ENCODE results near the gene MCFD2.

Gene MCFD2

GRCh38 chr2:46902465-46902864 lies 13.1 kb downstream of the MCFD2 start:
- H3K4me3 ChIP-seq (ENCODE audit: low read depth, low read length) = no peak overlapping the region

DNA sequence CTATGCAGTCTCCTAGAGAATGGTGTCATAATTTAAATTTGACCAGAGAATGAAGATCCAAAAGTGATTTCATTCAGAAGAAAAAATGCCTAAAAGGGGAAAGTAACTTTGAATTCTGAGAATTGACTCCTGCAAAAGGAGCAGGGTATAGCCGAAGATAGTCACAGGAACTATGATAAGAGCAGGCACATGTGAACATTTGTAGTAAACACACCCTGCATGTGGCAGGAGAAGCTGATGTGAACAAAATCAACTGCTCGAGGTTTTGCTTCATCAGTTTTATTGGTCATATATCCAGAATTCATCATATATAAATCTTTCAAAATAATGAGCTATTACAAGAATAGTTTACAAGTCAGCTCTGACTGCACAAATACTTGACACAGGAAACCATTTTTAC lies 14.0 kb downstream of the MCFD2 start:
- TF ChIP-seq, protein P1, sequence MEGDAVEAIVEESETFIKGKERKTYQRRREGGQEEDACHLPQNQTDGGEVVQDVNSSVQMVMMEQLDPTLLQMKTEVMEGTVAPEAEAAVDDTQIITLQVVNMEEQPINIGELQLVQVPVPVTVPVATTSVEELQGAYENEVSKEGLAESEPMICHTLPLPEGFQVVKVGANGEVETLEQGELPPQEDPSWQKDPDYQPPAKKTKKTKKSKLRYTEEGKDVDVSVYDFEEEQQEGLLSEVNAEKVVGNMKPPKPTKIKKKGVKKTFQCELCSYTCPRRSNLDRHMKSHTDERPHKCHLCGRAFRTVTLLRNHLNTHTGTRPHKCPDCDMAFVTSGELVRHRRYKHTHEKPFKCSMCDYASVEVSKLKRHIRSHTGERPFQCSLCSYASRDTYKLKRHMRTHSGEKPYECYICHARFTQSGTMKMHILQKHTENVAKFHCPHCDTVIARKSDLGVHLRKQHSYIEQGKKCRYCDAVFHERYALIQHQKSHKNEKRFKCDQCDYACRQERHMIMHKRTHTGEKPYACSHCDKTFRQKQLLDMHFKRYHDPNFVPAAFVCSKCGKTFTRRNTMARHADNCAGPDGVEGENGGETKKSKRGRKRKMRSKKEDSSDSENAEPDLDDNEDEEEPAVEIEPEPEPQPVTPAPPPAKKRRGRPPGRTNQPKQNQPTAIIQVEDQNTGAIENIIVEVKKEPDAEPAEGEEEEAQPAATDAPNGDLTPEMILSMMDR (IDR thresholded peaks at IDR 0.05; ENCODE audit: borderline replicate concordance, insufficient read depth, low read depth, low read length) = no peak
- H3K4me3 ChIP-seq (ENCODE audit: low read depth, low read length) = no peak overlapping the region

More at GRCh38 chr2:46902465-46902864, 13.1 kb downstream of the MCFD2 start:
- TF ChIP-seq, protein P1 (IDR thresholded peaks at IDR 0.05; ENCODE audit: borderline replicate concordance, insufficient read depth, low read depth, low read length) = no peak

DNA sequence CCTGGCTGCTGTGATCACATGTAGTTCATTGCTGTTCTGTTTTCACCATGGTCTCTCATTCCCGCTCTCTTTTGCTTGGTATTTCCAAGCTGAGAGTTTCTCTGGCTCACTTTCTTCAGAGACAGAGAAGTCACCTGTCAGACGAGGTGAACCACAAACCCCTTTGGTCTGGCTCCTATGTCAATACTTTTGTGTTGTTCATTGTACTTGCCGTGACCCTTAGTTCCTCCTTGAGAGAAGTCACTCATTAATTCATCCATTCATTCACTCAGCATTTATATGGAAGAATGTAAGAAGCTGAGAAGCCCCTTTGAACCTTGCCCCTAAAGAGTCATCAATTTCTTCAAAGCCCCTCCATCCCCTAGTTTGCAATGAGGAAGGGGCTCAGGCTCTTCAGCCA lies 15.2 kb downstream of the MCFD2 start:
- H3K4me3 ChIP-seq (ENCODE audit: low read depth, low read length) = no peak overlapping the region
- TF ChIP-seq, protein P1 (IDR thresholded peaks at IDR 0.05; ENCODE audit: borderline replicate concordance, insufficient read depth, low read depth, low read length) = no peak

- no peak overlapping the region for H3K4me3 ChIP-seq (ENCODE audit: low read depth, low read length)
- TF ChIP-seq, protein P1 (IDR thresholded peaks at IDR 0.05; ENCODE audit: borderline replicate concordance, insufficient read depth, low read depth, low read length) = no peak
These were observed 16.6 kb downstream of the MCFD2 start for GRCh38 chr2:46899053-46899452.

DNA sequence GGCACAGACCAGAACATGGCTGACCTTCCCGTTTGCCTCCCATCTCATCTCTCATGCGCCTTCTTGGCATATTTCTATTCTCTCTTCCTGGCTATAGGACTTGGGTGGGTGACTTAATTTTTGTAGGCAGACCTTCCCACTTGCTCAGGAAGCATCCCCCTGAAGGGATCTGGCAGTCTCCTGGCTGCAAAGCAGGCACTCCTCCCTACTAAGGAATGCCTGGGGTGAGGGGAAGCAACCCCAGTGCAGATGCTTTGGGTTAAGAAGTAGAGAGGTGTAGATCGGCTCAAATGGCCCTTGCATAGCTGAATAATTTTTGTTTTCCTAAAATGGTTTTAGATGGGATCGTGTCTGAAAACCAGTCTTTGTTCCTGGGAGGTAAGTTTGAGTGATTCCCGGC lies 17.6 kb downstream of the MCFD2 start:
- TF ChIP-seq, protein P1 (IDR thresholded peaks at IDR 0.05; ENCODE audit: borderline replicate concordance, insufficient read depth, low read depth, low read length) = no peak

DNA sequence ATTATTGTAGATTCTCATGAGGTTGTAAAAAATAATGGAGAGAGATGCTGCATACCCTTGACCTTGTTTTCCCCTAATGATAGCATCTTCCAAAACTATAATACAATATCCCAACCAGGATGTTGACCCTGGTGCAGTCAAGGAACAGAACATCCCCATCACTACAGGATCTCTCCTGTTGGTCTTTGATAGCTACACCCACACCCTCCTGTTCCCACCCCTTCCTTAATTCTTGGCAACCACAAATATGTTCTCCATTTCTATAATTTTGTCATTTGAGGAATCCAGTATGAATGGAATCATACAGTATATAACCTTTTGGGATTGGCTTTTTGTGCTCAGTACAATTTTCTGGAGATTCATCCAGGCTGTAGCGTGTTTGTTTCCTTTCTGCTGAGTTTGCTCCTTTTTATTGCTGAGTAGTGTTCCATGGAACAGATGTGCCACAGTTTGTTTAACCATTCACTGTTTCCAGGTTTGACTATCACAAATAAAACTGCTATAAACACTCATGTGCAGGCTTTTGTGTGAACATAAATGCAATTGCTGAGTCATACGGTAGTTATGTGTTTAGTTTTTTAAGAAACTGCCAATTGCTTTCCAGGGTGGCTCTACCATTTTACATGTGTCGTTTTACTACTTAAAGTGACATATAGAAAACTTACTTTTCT lies 22.2 kb downstream of the MCFD2 start:
- H3K4me3 ChIP-seq (ENCODE audit: low read depth, low read length) = no peak overlapping the region
- TF ChIP-seq, protein P1 (IDR thresholded peaks at IDR 0.05; ENCODE audit: borderline replicate concordance, insufficient read depth, low read depth, low read length) = no peak

More for the DNA sequence above, 17.6 kb downstream of the MCFD2 start:
- no peak overlapping the region for H3K4me3 ChIP-seq (ENCODE audit: low read depth, low read length)

DNA sequence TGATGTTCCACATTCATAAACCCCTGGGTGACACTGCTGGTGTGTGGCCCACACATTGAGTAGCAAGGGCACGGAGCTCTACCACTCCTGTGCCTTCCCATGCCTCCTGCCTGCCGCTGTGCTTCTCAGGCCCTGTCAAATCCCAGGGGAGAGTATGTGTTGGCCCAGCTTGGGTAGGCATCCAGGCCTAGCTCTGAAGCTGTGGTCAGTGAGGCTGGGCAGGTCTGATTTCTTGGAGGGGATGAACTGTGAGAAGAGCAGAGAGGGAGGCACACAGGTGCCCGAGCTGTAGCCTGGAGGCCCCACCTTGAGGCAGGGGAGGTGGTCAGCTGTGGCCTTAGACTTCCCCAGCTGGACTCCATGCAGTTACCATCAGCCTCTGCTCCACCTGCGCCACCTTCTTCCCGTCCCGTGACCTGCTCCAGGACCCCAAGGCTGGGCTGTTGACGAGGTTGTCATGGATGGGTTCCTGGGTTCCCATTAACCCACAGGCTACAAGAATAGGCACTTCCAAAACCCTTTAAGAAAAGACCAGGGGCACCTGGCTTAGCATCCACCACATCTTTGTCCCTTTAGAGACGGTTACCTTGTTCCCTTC lies 23.6 kb downstream of the MCFD2 start:
- TF ChIP-seq, protein P1 (IDR thresholded peaks at IDR 0.05; ENCODE audit: borderline replicate concordance, insufficient read depth, low read depth, low read length) = no peak
- no peak overlapping the region for H3K4me3 ChIP-seq (ENCODE audit: low read depth, low read length)

Measured in GM12875 (cell line).